Chondrocyte (in vitro differentiated cells): ENCODE data around the gene LDB3. TPM values are rescaled to one million over a fixed set of nuclear protein-coding genes. Genes with fewer than 3 reads are reported as not detected.

Experiments
- DNase-seq: peaks from one replicate; pipeline ENCODE4 v3.0.0; 2021; ENCODE audit warnings: mixed read lengths, low spot score
- H3K27ac Mint-ChIP-seq: one replicate; pipeline ENCODE4 v1.8.0; 2021; ENCODE audit warnings: mild to moderate bottlenecking, moderate library complexity, mixed read lengths; ENCODE audit not compliant: unreplicated experiment
- H3K27me3 Mint-ChIP-seq: 2 replicates; pipeline ENCODE4 v1.8.0; 2021; ENCODE audit warnings: low read depth, mixed read lengths
- H3K36me3 Mint-ChIP-seq: 2 replicates; pipeline ENCODE4 v1.8.0; 2021; ENCODE audit warnings: low read depth, mixed read lengths
- H3K4me1 Mint-ChIP-seq: 2 replicates; pipeline ENCODE4 v1.8.0; 2021; ENCODE audit warnings: low read depth, mild to moderate bottlenecking, mixed read lengths
- H3K4me3 Mint-ChIP-seq: one replicate; pipeline ENCODE4 v1.8.0; 2021; ENCODE audit warnings: mild to moderate bottlenecking, moderate library complexity, mixed read lengths; ENCODE audit not compliant: unreplicated experiment
- H3K9me3 Mint-ChIP-seq: 2 replicates; pipeline ENCODE4 v1.8.0; 2021; ENCODE audit warnings: low read depth, mixed read lengths
- total RNA-seq: library from RNA; stranded (reverse); gene quantifications from 3 replicates; pipeline ENCODE4 v1.2.1, GENCODE V29; 2021
- TF ChIP-seq, protein P1 (sequence below): fragments of 200-600 bp; sonication (generic); IDR thresholded peaks from 2 replicates; pipeline ENCODE4 v1.5.0; 2021; ENCODE audit warnings: antibody characterized with exemption, mild to moderate bottlenecking, moderate library complexity

The LDB3 gene
- total RNA-seq, 1 donor from 2014 or later: 21.5 TPM

- H3K4me1 Mint-ChIP-seq: peaks cover 53% of the 10 kb centered on the region
- no peaks in the 10 kb centered on the region for H3K9me3 Mint-ChIP-seq
- no peak for DNase-seq
- no peak overlapping the region for H3K27ac Mint-ChIP-seq
- peaks cover 5% of the 10 kb centered on the region for H3K36me3 Mint-ChIP-seq
- TF ChIP-seq, protein P1, sequence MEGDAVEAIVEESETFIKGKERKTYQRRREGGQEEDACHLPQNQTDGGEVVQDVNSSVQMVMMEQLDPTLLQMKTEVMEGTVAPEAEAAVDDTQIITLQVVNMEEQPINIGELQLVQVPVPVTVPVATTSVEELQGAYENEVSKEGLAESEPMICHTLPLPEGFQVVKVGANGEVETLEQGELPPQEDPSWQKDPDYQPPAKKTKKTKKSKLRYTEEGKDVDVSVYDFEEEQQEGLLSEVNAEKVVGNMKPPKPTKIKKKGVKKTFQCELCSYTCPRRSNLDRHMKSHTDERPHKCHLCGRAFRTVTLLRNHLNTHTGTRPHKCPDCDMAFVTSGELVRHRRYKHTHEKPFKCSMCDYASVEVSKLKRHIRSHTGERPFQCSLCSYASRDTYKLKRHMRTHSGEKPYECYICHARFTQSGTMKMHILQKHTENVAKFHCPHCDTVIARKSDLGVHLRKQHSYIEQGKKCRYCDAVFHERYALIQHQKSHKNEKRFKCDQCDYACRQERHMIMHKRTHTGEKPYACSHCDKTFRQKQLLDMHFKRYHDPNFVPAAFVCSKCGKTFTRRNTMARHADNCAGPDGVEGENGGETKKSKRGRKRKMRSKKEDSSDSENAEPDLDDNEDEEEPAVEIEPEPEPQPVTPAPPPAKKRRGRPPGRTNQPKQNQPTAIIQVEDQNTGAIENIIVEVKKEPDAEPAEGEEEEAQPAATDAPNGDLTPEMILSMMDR: no peak
- no peaks in the 10 kb centered on the region for H3K27me3 Mint-ChIP-seq
- no peak overlapping the region for H3K4me3 Mint-ChIP-seq
Measured at GRCh38 chr10:86681047-86681446, 12.7 kb downstream of the LDB3 start.

GRCh38 chr10:86681722-86682386 lies 13.5 kb downstream of the LDB3 start:
- H3K4me3 Mint-ChIP-seq: no peak overlapping the region
- peak overlapping the region; percentile 57 for H3K27ac Mint-ChIP-seq
- peaks cover 58% of the 10 kb centered on the region for H3K4me1 Mint-ChIP-seq
- no peak for DNase-seq
- no peaks in the 10 kb centered on the region for H3K27me3 Mint-ChIP-seq
- no peaks in the 10 kb centered on the region for H3K9me3 Mint-ChIP-seq
- peaks cover 5% of the 10 kb centered on the region for H3K36me3 Mint-ChIP-seq
- TF ChIP-seq, protein P1: no peak

GRCh38 chr10:86682675-86683074 lies 14.4 kb downstream of the LDB3 start:
- H3K27ac Mint-ChIP-seq: no peak overlapping the region
- TF ChIP-seq, protein P1: no peak
- no peak overlapping the region for H3K4me3 Mint-ChIP-seq
- H3K27me3 Mint-ChIP-seq: no peaks in the 10 kb centered on the region
- H3K4me1 Mint-ChIP-seq: peaks cover 65% of the 10 kb centered on the region
- H3K36me3 Mint-ChIP-seq: peaks cover 5% of the 10 kb centered on the region
- H3K9me3 Mint-ChIP-seq: no peaks in the 10 kb centered on the region
- DNase-seq: no peak

DNA sequence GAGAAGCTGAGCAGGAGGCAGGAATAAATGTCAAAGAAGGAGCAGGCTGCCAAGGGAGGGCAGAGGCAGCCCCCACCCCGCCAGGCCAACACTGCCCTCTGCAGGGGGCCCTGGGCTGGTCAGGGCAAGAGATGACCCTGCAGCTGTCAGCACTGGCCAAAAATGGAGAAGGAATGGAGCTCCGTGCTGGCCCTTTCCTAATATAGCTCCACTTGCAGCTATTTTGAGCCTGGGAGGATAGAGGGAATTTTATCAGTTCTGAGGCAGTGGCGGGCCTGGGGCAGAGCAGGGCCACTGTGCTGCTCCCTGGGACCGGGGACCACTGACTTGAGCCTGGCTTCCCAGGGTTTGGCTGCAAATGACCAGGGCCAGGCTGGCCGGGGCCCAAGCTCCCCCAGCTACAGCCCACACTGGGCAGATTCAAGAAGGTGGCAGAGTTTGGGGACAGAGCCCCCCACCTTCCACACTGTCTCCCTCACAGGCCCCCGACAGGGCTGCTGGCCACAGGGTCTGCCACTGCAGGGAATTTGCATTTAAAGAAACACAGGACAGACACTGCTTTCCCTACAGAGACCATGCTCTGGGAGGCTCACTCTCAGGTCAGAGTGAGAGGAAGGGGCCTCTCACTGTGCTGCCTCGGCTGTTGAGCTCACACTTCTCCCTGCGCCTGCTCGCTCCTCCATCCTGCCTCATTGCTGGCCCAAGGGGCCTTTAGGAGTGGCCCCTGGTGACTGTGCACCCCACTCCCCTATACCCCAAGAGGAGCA lies 16.2 kb downstream of the LDB3 start:
- H3K36me3 Mint-ChIP-seq: peaks cover 3% of the 10 kb centered on the region
- H3K27ac Mint-ChIP-seq: peak overlapping the region; percentile 57
- no peaks in the 10 kb centered on the region for H3K9me3 Mint-ChIP-seq
- no peak overlapping the region for H3K4me3 Mint-ChIP-seq
- no peak for DNase-seq
- peaks cover 82% of the 10 kb centered on the region for H3K4me1 Mint-ChIP-seq
- no peaks in the 10 kb centered on the region for H3K27me3 Mint-ChIP-seq
- TF ChIP-seq, protein P1: peak; percentile 81

DNA sequence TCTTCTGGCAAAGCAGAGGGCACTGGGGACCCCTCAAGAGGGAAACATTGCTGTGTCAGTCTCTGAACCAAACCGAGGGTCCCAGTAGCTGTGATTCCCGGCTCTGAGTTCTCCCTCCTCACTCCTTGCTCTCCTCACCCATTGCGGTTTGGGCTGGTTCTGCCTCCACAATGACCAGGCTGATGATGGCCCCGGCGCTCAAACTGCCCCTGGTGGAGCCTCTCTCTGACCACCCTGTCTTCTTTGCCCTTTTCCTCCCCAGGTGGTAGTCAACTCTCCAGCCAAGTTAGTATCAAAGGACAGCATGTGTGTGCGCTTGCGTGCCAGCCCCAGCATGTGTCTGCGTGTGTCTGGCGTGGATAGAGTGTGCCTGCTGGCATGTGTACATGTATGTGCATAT lies 17.1 kb downstream of the LDB3 start:
- H3K9me3 Mint-ChIP-seq: no peaks in the 10 kb centered on the region
- TF ChIP-seq, protein P1: no peak
- peaks cover 88% of the 10 kb centered on the region for H3K4me1 Mint-ChIP-seq
- peaks cover 3% of the 10 kb centered on the region for H3K36me3 Mint-ChIP-seq
- peak overlapping the region; percentile 72 for H3K27ac Mint-ChIP-seq
- H3K4me3 Mint-ChIP-seq: no peak overlapping the region
- DNase-seq: no peak
- H3K27me3 Mint-ChIP-seq: no peaks in the 10 kb centered on the region
